PC-9 (cell line): Measurements from ENCODE around the gene MRRF. TPM values are rescaled to one million over a fixed set of nuclear protein-coding genes. Genes with fewer than 3 reads are reported as not detected.
A peak's percentile ranks its signal among the peaks of the same experiment; 100 is the strongest.

Source experiments
- BruUV-seq: library from RNA; stranded (reverse); fragments of 400-500 nt; replicated peaks from 2 replicates; lab custom pipeline; 2021; lab: Mats Ljungman, UMichigan
- CTCF ChIA-PET: fragments of 300-600 bp; sonication (Branson Sonifier 250); formaldehyde crosslinking; loops from one replicate; lab custom pipeline; 2022; ENCODE audit warnings: antibody characterized with exemption; lab: Charles Lee
- POLR2A ChIA-PET: fragments of 300-600 bp; sonication (Branson Sonifier 250); formaldehyde crosslinking; loops from one replicate; lab custom pipeline; 2022; ENCODE audit warnings: antibody characterized with exemption; ENCODE audit not compliant: unreplicated experiment; lab: Charles Lee
- DNase-seq, 2 experiments: peaks; one replicate each; pipeline versions ENCODE4 v3.0.0 to v3.0.0-alpha.2; 2015 to 2022; ENCODE audit warnings: mixed read lengths in 1 of 2
- H2AFZ ChIP-seq: fragments of 200-600 bp; sonication (generic); 2 replicates; pipeline ENCODE4 v1.8.1; 2017; ENCODE audit warnings: antibody characterized with exemption
- H3F3A ChIP-seq: fragments of 200-600 bp; sonication (generic); 2 replicates; pipeline ENCODE4 v1.8.1; 2017; ENCODE audit warnings: antibody characterized with exemption, mild to moderate bottlenecking, low read depth; ENCODE audit not compliant: insufficient read depth
- H3K27ac ChIP-seq: fragments of 200-600 bp; sonication (generic); 2 replicates; pipeline ENCODE4 v1.6.1; 2016; ENCODE audit warnings: mixed run types
- H3K27me3 ChIP-seq: fragments of 200-600 bp; sonication (generic); 2 replicates; pipeline ENCODE4 v1.6.1; 2016; ENCODE audit warnings: low read depth, mixed run types; ENCODE audit not compliant: insufficient read depth
- H3K36me3 ChIP-seq: fragments of 200-600 bp; sonication (generic); 2 replicates; pipeline ENCODE4 v1.6.1; 2016; ENCODE audit warnings: low read depth, mixed run types
- H3K4me1 ChIP-seq: fragments of 200-600 bp; sonication (generic); replicated peaks from 2 replicates; pipeline ENCODE4 v1.6.1; 2016; ENCODE audit warnings: mixed run types; ENCODE audit not compliant: insufficient read depth
- H3K4me2 ChIP-seq: fragments of 200-600 bp; sonication (generic); 2 replicates; pipeline ENCODE4 v1.6.1; 2017; ENCODE audit warnings: mixed run types
- H3K4me3 ChIP-seq: fragments of 200-600 bp; sonication (generic); 2 replicates; pipeline ENCODE4 v1.6.1; 2016; ENCODE audit warnings: mixed run types
- H3K79me2 ChIP-seq: fragments of 200-600 bp; sonication (generic); 2 replicates; pipeline ENCODE4 v1.6.1; 2017; ENCODE audit warnings: low read depth, mixed run types
- H3K9me2 ChIP-seq: fragments of 200-600 bp; sonication (generic); 2 replicates; pipeline ENCODE4 v1.8.1; 2017; ENCODE audit warnings: mild to moderate bottlenecking; ENCODE audit not compliant: insufficient read depth
- H3K9me3 ChIP-seq: fragments of 200-600 bp; sonication (generic); 2 replicates; pipeline ENCODE4 v1.8.1; 2016; ENCODE audit warnings: low read depth; ENCODE audit not compliant: insufficient read depth
- H4K20me1 ChIP-seq: fragments of 200-600 bp; sonication (generic); 2 replicates; pipeline ENCODE4 v1.8.1; 2017; ENCODE audit not compliant: insufficient read depth
- CTCF ChIP-seq: fragments of 200-600 bp; sonication (generic); conservative IDR thresholded peaks from 2 replicates; pipeline ENCODE4 v1.6.1; 2017; ENCODE audit warnings: mixed run types, antibody characterized with exemption, mild to moderate bottlenecking, moderate library complexity
- EZH2 ChIP-seq: fragments of 200-600 bp; sonication (generic); IDR thresholded peaks from 2 replicates; pipeline ENCODE4 v1.8.0; 2017; ENCODE audit warnings: antibody characterized with exemption, low read depth
- intact Hi-C: fragments of 100-400 bp; cut with micrococcal nuclease; formaldehyde crosslinking; loops from one replicate; pipeline ENCODE4 v1.10.0; 2022; ENCODE audit not compliant: unreplicated experiment
- total RNA-seq: library from RNA; stranded (reverse); gene quantifications from 2 replicates; pipeline ENCODE4 v1.2.3, GENCODE V29; 2021

MRRF gene
- total RNA-seq, 1 experiment from 2014 or later: 79.5 TPM

- H3K4me1 ChIP-seq: no peaks in the 10 kb centered on the region
- ChIA-PET CTCF (no interaction called here), POLR2A (no interaction called here)
- H2AFZ ChIP-seq: no peak overlapping the region
- no peak overlapping the region for H3K27ac ChIP-seq
- no peak overlapping the region for H3K4me3 ChIP-seq
- intact Hi-C loops: no loop called here
- peaks cover 7% of the 10 kb centered on the region; the same call in 1 of the 2 replicates for H3F3A ChIP-seq
- BruUV-seq: no TSS peak
- H3K4me2 ChIP-seq: no peak overlapping the region
- no peaks in the 10 kb centered on the region for H3K9me2 ChIP-seq
- H4K20me1 ChIP-seq: no peaks in the 10 kb centered on the region
- H3K9me3 ChIP-seq: no peaks in the 10 kb centered on the region
- no peak for DNase-seq
- no peaks in the 10 kb centered on the region for H3K27me3 ChIP-seq
- H3K79me2 ChIP-seq: no peaks in the 10 kb centered on the region
- H3K36me3 ChIP-seq: no peaks in the 10 kb centered on the region
- no peak for TF ChIP-seq CTCF
- no peak for TF ChIP-seq EZH2
Measured at GRCh38 chr9:122220673-122221182, 44.0 kb upstream of the MRRF start.

- H3K9me2 ChIP-seq: no peaks in the 10 kb centered on the region
- H4K20me1 ChIP-seq: no peaks in the 10 kb centered on the region
- ChIA-PET CTCF (no interaction called here), POLR2A (no interaction called here)
- 0 out of 2 replicates have a peak, but pooled peaks cover 2% of the 10 kb centered on the region for H3K27me3 ChIP-seq
- no peak overlapping the region for H2AFZ ChIP-seq
- no peak for TF ChIP-seq EZH2
- no peak for TF ChIP-seq CTCF
- no peak overlapping the region for H3K4me2 ChIP-seq
- no peaks in the 10 kb centered on the region for H3K4me1 ChIP-seq
- no peak overlapping the region for H3K27ac ChIP-seq
- no peak overlapping the region for H3K4me3 ChIP-seq
- intact Hi-C loops: no loop called here
- no peak for DNase-seq
- H3K9me3 ChIP-seq: no peaks in the 10 kb centered on the region
- peaks cover 7% of the 10 kb centered on the region; the same call in 1 of the 2 replicates for H3F3A ChIP-seq
- no TSS peak for BruUV-seq
- H3K36me3 ChIP-seq: no peaks in the 10 kb centered on the region
- H3K79me2 ChIP-seq: no peaks in the 10 kb centered on the region
Measured at GRCh38 chr9:122221183-122221811, 43.4 kb upstream of the MRRF start.

GRCh38 chr9:122222791-122223190 is 41.9 kb upstream of the MRRF start:
- H4K20me1 ChIP-seq: no peaks in the 10 kb centered on the region
- POLR2A ChIA-PET: no interaction called here
- no peak overlapping the region for H2AFZ ChIP-seq
- no peak overlapping the region for H3K27ac ChIP-seq
- no peaks in the 10 kb centered on the region for H3K9me2 ChIP-seq
- TF ChIP-seq EZH2 (no peak), CTCF (no peak)
- H3K9me3 ChIP-seq: no peaks in the 10 kb centered on the region
- intact Hi-C loops: no loop called here
- no peaks in the 10 kb centered on the region for H3K79me2 ChIP-seq
- H3K4me1 ChIP-seq: no peaks in the 10 kb centered on the region
- H3K4me2 ChIP-seq: peak overlapping the region; percentile 36; the same call in 1 of the 2 replicates
- CTCF ChIA-PET: no interaction called here
- H3K36me3 ChIP-seq: no peaks in the 10 kb centered on the region
- BruUV-seq: no TSS peak
- H3F3A ChIP-seq: peaks cover under 1% of the 10 kb centered on the region; the same call in 1 of the 2 replicates
- no peak overlapping the region for H3K4me3 ChIP-seq
- H3K27me3 ChIP-seq: peaks cover 3% of the 10 kb centered on the region; the same call in 1 of the 2 replicates
- no peak for DNase-seq
